ENCODE results near the gene FNDC3A. TPM values are rescaled to one million over a fixed set of nuclear protein-coding genes. Genes with fewer than 3 reads are reported as not detected.

Gene FNDC3A
- total and polyA plus RNA-seq, 2 donors from 2014 or later: 12.5 to 67.8 TPM

DNA sequence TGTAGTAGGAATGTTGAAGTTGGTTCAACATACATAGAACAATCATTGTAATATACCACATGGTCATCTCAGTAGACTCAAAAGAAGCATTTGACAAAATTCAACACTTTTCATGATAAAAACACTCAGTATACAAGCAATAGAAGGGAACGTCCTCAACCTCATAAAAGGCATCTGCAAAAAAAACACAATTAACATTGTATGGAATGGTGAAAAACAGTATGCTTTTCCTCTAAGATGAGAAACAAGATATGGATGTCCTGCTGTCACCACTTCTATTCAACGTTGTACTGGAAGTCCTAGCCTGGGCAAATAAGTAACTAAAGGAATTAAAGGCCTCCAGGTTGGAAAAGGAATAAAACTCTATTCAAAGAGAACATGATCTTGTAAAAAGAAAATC lies 54.5 kb downstream of the FNDC3A start:
- no peak overlapping the region for H3K4me3 ChIP-seq (ENCODE audit: low read length in 3 of 3)
- intact Hi-C loops (cut with DNase I): no loop called here
- no peak overlapping the region for H3K27ac ChIP-seq (ENCODE audit: low read depth in 2 of 2, low read length in 2 of 2)
- no peaks in the 10 kb centered on the region for H3K9me3 ChIP-seq (ENCODE audit: control insufficient read depth in 2 of 3, insufficient read depth in 1 of 3, low read length in 3 of 3)
- no peak overlapping the region for H3K9ac ChIP-seq (ENCODE audit: low read length in 3 of 3)
- H3K36me3 ChIP-seq (ENCODE audit: control insufficient read depth in 2 of 3, insufficient read depth in 3 of 3, low read length in 3 of 3): no peaks in the 10 kb centered on the region
- no peaks in the 10 kb centered on the region for H3K27me3 ChIP-seq (ENCODE audit: control insufficient read depth, insufficient read depth, low read length)
- TF ChIP-seq, protein P1, sequence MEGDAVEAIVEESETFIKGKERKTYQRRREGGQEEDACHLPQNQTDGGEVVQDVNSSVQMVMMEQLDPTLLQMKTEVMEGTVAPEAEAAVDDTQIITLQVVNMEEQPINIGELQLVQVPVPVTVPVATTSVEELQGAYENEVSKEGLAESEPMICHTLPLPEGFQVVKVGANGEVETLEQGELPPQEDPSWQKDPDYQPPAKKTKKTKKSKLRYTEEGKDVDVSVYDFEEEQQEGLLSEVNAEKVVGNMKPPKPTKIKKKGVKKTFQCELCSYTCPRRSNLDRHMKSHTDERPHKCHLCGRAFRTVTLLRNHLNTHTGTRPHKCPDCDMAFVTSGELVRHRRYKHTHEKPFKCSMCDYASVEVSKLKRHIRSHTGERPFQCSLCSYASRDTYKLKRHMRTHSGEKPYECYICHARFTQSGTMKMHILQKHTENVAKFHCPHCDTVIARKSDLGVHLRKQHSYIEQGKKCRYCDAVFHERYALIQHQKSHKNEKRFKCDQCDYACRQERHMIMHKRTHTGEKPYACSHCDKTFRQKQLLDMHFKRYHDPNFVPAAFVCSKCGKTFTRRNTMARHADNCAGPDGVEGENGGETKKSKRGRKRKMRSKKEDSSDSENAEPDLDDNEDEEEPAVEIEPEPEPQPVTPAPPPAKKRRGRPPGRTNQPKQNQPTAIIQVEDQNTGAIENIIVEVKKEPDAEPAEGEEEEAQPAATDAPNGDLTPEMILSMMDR (IDR thresholded peaks at IDR 0.05; ENCODE audit: borderline replicate concordance, extremely low read depth, insufficient read depth): no peak
- no peak for DNase-seq
- FAIRE-seq: no peak
- H3K4me1 ChIP-seq (ENCODE audit: control insufficient read depth in 2 of 3, insufficient read depth in 2 of 3, low read depth in 1 of 3, low read length in 3 of 3): no peaks in the 10 kb centered on the region

DNA sequence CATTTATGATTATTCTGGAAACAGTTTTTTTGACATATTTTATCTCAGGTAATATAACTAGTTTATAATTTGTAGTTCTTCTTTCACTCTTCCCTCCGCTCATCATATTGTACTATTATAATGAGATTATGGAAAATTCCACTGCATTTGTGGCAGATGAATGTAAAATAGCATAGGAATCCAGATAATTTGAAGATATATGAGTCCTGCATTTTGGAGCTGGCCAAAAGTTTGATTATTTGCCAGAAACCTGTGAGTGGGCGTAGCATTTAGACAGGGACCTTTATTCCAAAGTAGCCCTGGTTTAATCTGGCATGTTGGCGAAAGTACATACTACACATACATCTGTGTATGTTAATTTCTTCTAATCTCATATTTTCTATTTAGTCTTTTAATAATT lies 65.2 kb downstream of the FNDC3A start:
- Histone ChIP-seq H3K27me3 (ENCODE audit: control insufficient read depth, insufficient read depth, low read length) (no peaks in the 10 kb centered on the region), H3K9ac (ENCODE audit: low read length in 3 of 3) (no peak overlapping the region), H3K27ac (ENCODE audit: low read depth in 2 of 2, low read length in 2 of 2) (no peak overlapping the region), H3K4me1 (ENCODE audit: control insufficient read depth in 2 of 3, insufficient read depth in 2 of 3, low read depth in 1 of 3, low read length in 3 of 3) (no peaks in the 10 kb centered on the region), H3K4me3 (ENCODE audit: low read length in 3 of 3) (no peak overlapping the region), H3K9me3 (ENCODE audit: control insufficient read depth in 2 of 3, insufficient read depth in 1 of 3, low read length in 3 of 3) (no peaks in the 10 kb centered on the region), H3K36me3 (ENCODE audit: control insufficient read depth in 2 of 3, insufficient read depth in 3 of 3, low read length in 3 of 3) (no peaks in the 10 kb centered on the region)
- FAIRE-seq (no peak), DNase-seq (no peak)
- intact Hi-C loops (cut with DNase I): no loop called here
- TF ChIP-seq, protein P1 (IDR thresholded peaks at IDR 0.05; ENCODE audit: borderline replicate concordance, extremely low read depth, insufficient read depth): no peak

DNA sequence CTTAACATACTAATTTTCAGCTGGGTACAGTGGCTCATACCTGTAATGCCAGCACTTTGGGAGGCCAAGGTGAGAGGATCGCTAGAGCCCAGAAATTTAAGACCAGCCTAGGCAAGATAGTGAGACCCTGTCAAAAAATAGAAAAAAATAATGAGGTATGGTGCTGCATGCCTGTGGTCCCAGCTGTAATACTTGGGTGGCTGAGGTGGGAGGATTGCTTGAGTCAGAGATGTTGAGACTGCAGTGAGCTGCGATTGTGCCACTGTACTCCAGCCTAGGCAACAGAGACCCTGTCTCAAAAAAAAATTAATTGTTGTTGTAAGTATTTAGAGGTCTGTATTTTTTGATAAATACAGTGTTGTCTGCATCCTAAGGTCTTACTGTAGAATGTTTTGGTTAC lies 66.8 kb downstream of the FNDC3A start:
- intact Hi-C loops (cut with DNase I): no loop called here
- Histone ChIP-seq H3K27ac (ENCODE audit: low read depth in 2 of 2, low read length in 2 of 2) (no peak overlapping the region), H3K9ac (ENCODE audit: low read length in 3 of 3) (no peak overlapping the region), H3K4me3 (ENCODE audit: low read length in 3 of 3) (no peak overlapping the region), H3K9me3 (ENCODE audit: control insufficient read depth in 2 of 3, insufficient read depth in 1 of 3, low read length in 3 of 3) (no peaks in the 10 kb centered on the region), H3K36me3 (ENCODE audit: control insufficient read depth in 2 of 3, insufficient read depth in 3 of 3, low read length in 3 of 3) (no peaks in the 10 kb centered on the region), H3K4me1 (ENCODE audit: control insufficient read depth in 2 of 3, insufficient read depth in 2 of 3, low read depth in 1 of 3, low read length in 3 of 3) (no peaks in the 10 kb centered on the region), H3K27me3 (ENCODE audit: control insufficient read depth, insufficient read depth, low read length) (no peaks in the 10 kb centered on the region)
- DNase-seq (no peak), FAIRE-seq (no peak)
- TF ChIP-seq, protein P1 (IDR thresholded peaks at IDR 0.05; ENCODE audit: borderline replicate concordance, extremely low read depth, insufficient read depth): no peak

DNA sequence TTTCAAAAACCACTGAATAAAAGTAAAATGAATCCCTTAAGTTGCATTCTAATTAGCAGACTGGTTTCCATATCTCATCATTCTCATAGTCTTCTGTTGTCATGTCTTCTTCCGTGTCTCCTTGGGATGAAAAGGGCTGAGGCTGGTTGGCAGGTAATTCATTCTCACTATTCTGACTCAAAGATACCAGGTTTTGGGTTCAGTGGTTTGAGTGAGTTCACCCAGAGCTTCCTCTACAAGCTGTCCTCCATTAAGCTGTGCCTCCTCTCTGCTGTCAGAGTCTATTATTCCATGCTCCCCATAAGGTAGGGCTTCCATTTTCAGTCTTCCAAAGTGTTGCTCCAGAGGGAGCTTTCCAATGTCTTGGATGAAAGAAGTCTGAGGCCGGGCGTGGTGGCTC lies 68.3 kb downstream of the FNDC3A start:
- DNase-seq (no peak), FAIRE-seq (no peak)
- Histone ChIP-seq H3K4me1 (ENCODE audit: control insufficient read depth in 2 of 3, insufficient read depth in 2 of 3, low read depth in 1 of 3, low read length in 3 of 3) (no peaks in the 10 kb centered on the region), H3K27ac (ENCODE audit: low read depth in 2 of 2, low read length in 2 of 2) (no peak overlapping the region), H3K27me3 (ENCODE audit: control insufficient read depth, insufficient read depth, low read length) (no peaks in the 10 kb centered on the region), H3K4me3 (ENCODE audit: low read length in 3 of 3) (no peak overlapping the region), H3K9ac (ENCODE audit: low read length in 3 of 3) (no peak overlapping the region), H3K36me3 (ENCODE audit: control insufficient read depth in 2 of 3, insufficient read depth in 3 of 3, low read length in 3 of 3) (no peaks in the 10 kb centered on the region), H3K9me3 (ENCODE audit: control insufficient read depth in 2 of 3, insufficient read depth in 1 of 3, low read length in 3 of 3) (no peaks in the 10 kb centered on the region)
- TF ChIP-seq, protein P1 (IDR thresholded peaks at IDR 0.05; ENCODE audit: borderline replicate concordance, extremely low read depth, insufficient read depth): no peak
- intact Hi-C loops (cut with DNase I): no loop called here
